Neural cell (in vitro differentiated cells): ENCODE results near the gene RPS23. TPM values are rescaled to one million over a fixed set of nuclear protein-coding genes. Genes with fewer than 3 reads are reported as not detected.

Experiments used
- H2AFZ ChIP-seq: fragments of 200-600, 300-800 bp; sonication (generic), shearing (Covaris generic); 2 replicates; pipeline ENCODE4 v1.6.0; 2014; ENCODE audit warnings: low read depth, mild to moderate bottlenecking, antibody characterized with exemption, low read length, moderate library complexity
- H3F3A ChIP-seq: fragments of 200-600 bp; shearing (Covaris generic); 2 replicates; pipeline ENCODE4 v1.6.1; 2016; ENCODE audit warnings: mild to moderate bottlenecking, moderate library complexity, mixed read lengths, antibody characterized with exemption, low read length; ENCODE audit not compliant: insufficient read depth, poor library complexity, severe bottlenecking
- H3K27ac ChIP-seq: fragments of 200-600, 300-800 bp; sonication (generic), shearing (Covaris generic); 2 replicates; pipeline ENCODE4 v1.5.1; 2014; ENCODE audit warnings: mild to moderate bottlenecking, low read length, moderate library complexity
- H3K27me3 ChIP-seq: fragments of 300-800, 200-600 bp; sonication (generic), shearing (Covaris generic); 2 replicates; pipeline ENCODE4 v1.6.0; 2014; ENCODE audit warnings: mild to moderate bottlenecking, low read depth, low read length, moderate library complexity; ENCODE audit not compliant: insufficient read depth
- H3K36me3 ChIP-seq: fragments of 300-800, 200-600 bp; sonication (generic), shearing (Covaris generic); 2 replicates; pipeline ENCODE4 v1.5.1; 2014; ENCODE audit warnings: mild to moderate bottlenecking, antibody characterized with exemption, low read length, moderate library complexity; ENCODE audit not compliant: insufficient read depth
- H3K4me2 ChIP-seq: fragments of 300-800, 200-600 bp; sonication (generic), shearing (Covaris generic); 2 replicates; pipeline ENCODE4 v1.6.0; 2014; ENCODE audit warnings: mild to moderate bottlenecking, low read length
- H3K4me3 ChIP-seq: fragments of 300-800, 200-600 bp; sonication (generic), shearing (Covaris generic); 2 replicates; pipeline ENCODE4 v1.5.1; 2014; ENCODE audit warnings: mild to moderate bottlenecking, low read length, moderate library complexity
- H3K79me2 ChIP-seq: fragments of 200-600 bp; shearing (Covaris generic); replicated peaks from 2 replicates; pipeline ENCODE4 v1.6.0; 2014; ENCODE audit warnings: mild to moderate bottlenecking, low read length, moderate library complexity; ENCODE audit not compliant: insufficient read depth
- H3K9ac ChIP-seq: fragments of 300-800, 200-600 bp; sonication (generic), shearing (Covaris generic); 2 replicates; pipeline ENCODE4 v1.6.1; 2016; ENCODE audit warnings: mild to moderate bottlenecking, low read length, mixed read lengths
- H3K9me2 ChIP-seq: fragments of 200-600 bp; shearing (Covaris generic); 2 replicates; pipeline ENCODE4 v1.6.1; 2016; ENCODE audit warnings: mild to moderate bottlenecking, low read length, mixed read lengths; ENCODE audit not compliant: insufficient read depth
- H3K9me3 ChIP-seq: fragments of 200-600, 300-800 bp; sonication (generic), shearing (Covaris generic); 2 replicates; pipeline ENCODE4 v1.6.1; 2016; ENCODE audit warnings: mild to moderate bottlenecking, mixed run types, low read length, moderate library complexity, mixed read lengths
- H4K20me1 ChIP-seq: fragments of 200-600 bp; shearing (Covaris generic); 2 replicates; pipeline ENCODE4 v1.6.1; 2016; ENCODE audit warnings: mild to moderate bottlenecking, mixed run types; ENCODE audit not compliant: insufficient read depth
- CTCF ChIP-seq: fragments of 450-650 bp; IDR thresholded peaks from 2 replicates; pipeline ENCODE4 v1.5.1; 2014; ENCODE audit warnings: antibody characterized with exemption, mild to moderate bottlenecking, moderate library complexity; ENCODE audit not compliant: poor library complexity, severe bottlenecking
- EP300 ChIP-seq: fragments of 450-650 bp; conservative IDR thresholded peaks from 2 replicates; pipeline ENCODE4 v1.6.1; 2014; ENCODE audit warnings: antibody characterized with exemption, mild to moderate bottlenecking, moderate library complexity; ENCODE audit not compliant: poor library complexity, severe bottlenecking
- EZH2 ChIP-seq: fragments of 200-600, 300-800 bp; shearing (Covaris generic), sonication (generic); IDR thresholded peaks from 2 replicates; pipeline ENCODE4 v1.6.1; 2014; ENCODE audit warnings: antibody characterized with exemption, low read length, borderline replicate concordance, mild to moderate bottlenecking; ENCODE audit not compliant: insufficient read depth, poor library complexity, severe bottlenecking
- MXI1 ChIP-seq: fragments of 450-650 bp; conservative IDR thresholded peaks from 2 replicates; pipeline ENCODE4 v1.6.1; 2014; ENCODE audit warnings: antibody characterized with exemption, mild to moderate bottlenecking; ENCODE audit not compliant: poor library complexity, severe bottlenecking
- POLR2AphosphoS5 ChIP-seq: IDR thresholded peaks from 2 replicates; pipeline ENCODE4 v1.6.1; 2012
- RAD21 ChIP-seq: fragments of 450-650 bp; conservative IDR thresholded peaks from 2 replicates; pipeline ENCODE4 v1.6.1; 2014; ENCODE audit warnings: antibody characterized with exemption, mild to moderate bottlenecking, moderate library complexity
- REST ChIP-seq: IDR thresholded peaks from 2 replicates; pipeline ENCODE4 v1.6.1; 2012; ENCODE audit warnings: borderline replicate concordance
- SMC3 ChIP-seq: fragments of 450-650 bp; conservative IDR thresholded peaks from 2 replicates; pipeline ENCODE4 v1.6.1; 2014; ENCODE audit warnings: antibody characterized with exemption, mild to moderate bottlenecking, moderate library complexity; ENCODE audit not compliant: poor library complexity
- TAF1 ChIP-seq: IDR thresholded peaks from 2 replicates; pipeline ENCODE4 v1.6.1; 2012; ENCODE audit warnings: low read depth
- polyA plus RNA-seq: library from polyadenylated mRNA; depleted of rRNA; stranded (reverse); fragments of >200 nt; gene quantifications from 2 replicates; pipeline ENCODE4 v1.2.3, GENCODE V29; 2014

The RPS23 gene
- polyA plus RNA-seq, 1 donor from 2014 or later = 2,396 TPM

- peak overlapping the region; percentile 91 for H3K9ac ChIP-seq
- H3K27me3 ChIP-seq = no peaks in the 10 kb centered on the region
- peak overlapping the region; percentile 93 for H3K4me2 ChIP-seq
- peaks cover 6% of the 10 kb centered on the region for H3K36me3 ChIP-seq
- H4K20me1 ChIP-seq = no peaks in the 10 kb centered on the region
- TF ChIP-seq EZH2 = no peak
- TF ChIP-seq RAD21 = no peak
- no peak for TF ChIP-seq SMC3
- TF ChIP-seq TAF1 = no peak
- no peak for TF ChIP-seq EP300
- no peak for TF ChIP-seq CTCF
- TF ChIP-seq POLR2AphosphoS5 = no peak
- no peak for TF ChIP-seq MXI1
- TF ChIP-seq REST = no peak
- no peaks in the 10 kb centered on the region for H3F3A ChIP-seq
- peak overlapping the region; percentile 88 for H3K27ac ChIP-seq
- peak overlapping the region; percentile 95 for H2AFZ ChIP-seq
- H3K9me2 ChIP-seq = no peaks in the 10 kb centered on the region
- peaks cover 16% of the 10 kb centered on the region for H3K79me2 ChIP-seq
- H3K4me3 ChIP-seq = peak overlapping the region; percentile 97
- H3K9me3 ChIP-seq = no peaks in the 10 kb centered on the region
These were observed 554 bp downstream of the RPS23 start for GRCh38 chr5:82277613-82277986.

- Histone ChIP-seq H3K36me3 (peaks cover 6% of the 10 kb centered on the region), H3K9me3 (no peaks in the 10 kb centered on the region), H3K27ac (no peak overlapping the region), H3K9me2 (no peaks in the 10 kb centered on the region), H3K27me3 (no peaks in the 10 kb centered on the region), H2AFZ (no peak overlapping the region), H3K9ac (peak overlapping the region; percentile 91), H4K20me1 (no peaks in the 10 kb centered on the region), H3K79me2 (peaks cover 16% of the 10 kb centered on the region), H3F3A (no peaks in the 10 kb centered on the region), H3K4me2 (peak overlapping the region; percentile 93), H3K4me3 (peak overlapping the region; percentile 97)
- no peak for TF ChIP-seq REST
- TF ChIP-seq SMC3 = no peak
- no peak for TF ChIP-seq RAD21
- no peak for TF ChIP-seq POLR2AphosphoS5
- no peak for TF ChIP-seq CTCF
- no peak for TF ChIP-seq EP300
- no peak for TF ChIP-seq EZH2
- TF ChIP-seq MXI1 = no peak
- TF ChIP-seq TAF1 = no peak
These were observed 1.1 kb downstream of the RPS23 start for GRCh38 chr5:82276800-82277612.
